Liver (tissue), 3 donors: ENCODE data around the gene CNOT10.
"Not testable (repeated sequence)": the region's sequence is repeated elsewhere in the genome, so short reads cannot be mapped to it uniquely, and the experiment has no call there.

Experiments
- EGR1 ChIP-seq, 2 donors: IDR thresholded peaks; 2 replicates each; pipeline ENCODE4 v1.6.1; 2016 to 2018; ENCODE audit warnings: antibody characterized with exemption in 2 of 2, low read depth in 2 of 2
- GABPA ChIP-seq, 2 donors: IDR thresholded peaks in 1 of 2; conservative IDR thresholded peaks in 1 of 2; 2 replicates each; pipeline ENCODE4 v1.6.1; 2016; ENCODE audit warnings: antibody characterized with exemption in 2 of 2, mild to moderate bottlenecking in 1 of 2, moderate library complexity in 1 of 2
- HNF4G ChIP-seq: IDR thresholded peaks from 2 replicates; pipeline ENCODE4 v1.6.1; 2016; ENCODE audit warnings: antibody characterized with exemption
- NR2F2 ChIP-seq: IDR thresholded peaks from 2 replicates; pipeline ENCODE4 v1.6.1; 2016; ENCODE audit warnings: antibody characterized with exemption
- RAD21 ChIP-seq, 2 donors: IDR thresholded peaks; 2 replicates each; pipeline ENCODE4 v1.6.1; 2016; ENCODE audit warnings: antibody characterized with exemption in 2 of 2, mild to moderate bottlenecking in 2 of 2
- SP1 ChIP-seq: IDR thresholded peaks from 2 replicates; pipeline ENCODE4 v1.6.1; 2018; ENCODE audit warnings: antibody characterized with exemption, mild to moderate bottlenecking
- TAF1 ChIP-seq: conservative IDR thresholded peaks from 2 replicates; pipeline ENCODE4 v1.6.1; 2016; ENCODE audit warnings: antibody characterized with exemption, mild to moderate bottlenecking
- TF ChIP-seq, protein P1 (sequence below): fragments of 150-350 bp; IDR thresholded peaks from 2 replicates; pipeline ENCODE4 v1.5.1; 2017; ENCODE audit warnings: improper control_type of control experiment, low read depth, low read length; ENCODE audit not compliant: missing input control
- TF ChIP-seq, protein P2 (sequence below): IDR thresholded peaks from 2 replicates; pipeline ENCODE4 v1.6.1; 2016; ENCODE audit warnings: antibody characterized with exemption
- TF ChIP-seq, protein P3 (sequence below): IDR thresholded peaks from 2 replicates; pipeline ENCODE4 v1.6.1; 2016; ENCODE audit warnings: antibody characterized with exemption
- donor health status: healthy.
- donor health status: healthy.

DNA sequence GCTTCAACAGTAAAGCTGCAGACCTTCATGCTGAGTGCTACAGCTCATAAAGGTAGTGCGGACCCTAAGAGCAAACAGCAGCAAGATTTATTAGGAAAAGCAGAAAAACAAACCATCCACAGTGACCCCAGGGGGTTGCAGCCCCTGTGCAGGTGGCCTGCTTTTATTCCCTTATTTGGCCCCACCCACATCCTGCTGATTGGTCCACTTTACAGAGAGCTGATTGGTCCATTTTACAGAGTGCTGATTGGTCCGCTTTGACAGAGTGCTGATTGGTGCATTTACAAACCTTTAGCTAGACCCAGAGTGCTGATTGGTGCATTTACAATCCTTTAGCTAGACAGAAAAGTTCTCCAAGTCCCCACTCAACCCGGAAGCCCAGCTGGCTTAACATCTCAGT, 11.3 kb upstream of the CNOT10 start:
- TF ChIP-seq, protein P1, sequence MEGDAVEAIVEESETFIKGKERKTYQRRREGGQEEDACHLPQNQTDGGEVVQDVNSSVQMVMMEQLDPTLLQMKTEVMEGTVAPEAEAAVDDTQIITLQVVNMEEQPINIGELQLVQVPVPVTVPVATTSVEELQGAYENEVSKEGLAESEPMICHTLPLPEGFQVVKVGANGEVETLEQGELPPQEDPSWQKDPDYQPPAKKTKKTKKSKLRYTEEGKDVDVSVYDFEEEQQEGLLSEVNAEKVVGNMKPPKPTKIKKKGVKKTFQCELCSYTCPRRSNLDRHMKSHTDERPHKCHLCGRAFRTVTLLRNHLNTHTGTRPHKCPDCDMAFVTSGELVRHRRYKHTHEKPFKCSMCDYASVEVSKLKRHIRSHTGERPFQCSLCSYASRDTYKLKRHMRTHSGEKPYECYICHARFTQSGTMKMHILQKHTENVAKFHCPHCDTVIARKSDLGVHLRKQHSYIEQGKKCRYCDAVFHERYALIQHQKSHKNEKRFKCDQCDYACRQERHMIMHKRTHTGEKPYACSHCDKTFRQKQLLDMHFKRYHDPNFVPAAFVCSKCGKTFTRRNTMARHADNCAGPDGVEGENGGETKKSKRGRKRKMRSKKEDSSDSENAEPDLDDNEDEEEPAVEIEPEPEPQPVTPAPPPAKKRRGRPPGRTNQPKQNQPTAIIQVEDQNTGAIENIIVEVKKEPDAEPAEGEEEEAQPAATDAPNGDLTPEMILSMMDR = not testable (repeated sequence)
- TF ChIP-seq, protein P2, sequence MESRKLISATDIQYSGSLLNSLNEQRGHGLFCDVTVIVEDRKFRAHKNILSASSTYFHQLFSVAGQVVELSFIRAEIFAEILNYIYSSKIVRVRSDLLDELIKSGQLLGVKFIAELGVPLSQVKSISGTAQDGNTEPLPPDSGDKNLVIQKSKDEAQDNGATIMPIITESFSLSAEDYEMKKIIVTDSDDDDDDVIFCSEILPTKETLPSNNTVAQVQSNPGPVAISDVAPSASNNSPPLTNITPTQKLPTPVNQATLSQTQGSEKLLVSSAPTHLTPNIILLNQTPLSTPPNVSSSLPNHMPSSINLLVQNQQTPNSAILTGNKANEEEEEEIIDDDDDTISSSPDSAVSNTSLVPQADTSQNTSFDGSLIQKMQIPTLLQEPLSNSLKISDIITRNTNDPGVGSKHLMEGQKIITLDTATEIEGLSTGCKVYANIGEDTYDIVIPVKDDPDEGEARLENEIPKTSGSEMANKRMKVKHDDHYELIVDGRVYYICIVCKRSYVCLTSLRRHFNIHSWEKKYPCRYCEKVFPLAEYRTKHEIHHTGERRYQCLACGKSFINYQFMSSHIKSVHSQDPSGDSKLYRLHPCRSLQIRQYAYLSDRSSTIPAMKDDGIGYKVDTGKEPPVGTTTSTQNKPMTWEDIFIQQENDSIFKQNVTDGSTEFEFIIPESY = not testable (repeated sequence)
- TF ChIP-seq NR2F2; HNF4G; SP1; RAD21 (IDR thresholded peaks at IDR 0.05); GABPA (IDR thresholded peaks at IDR 0.05 in 1 of 2, conservative IDR thresholded peaks at IDR 0.05 in 1 of 2); TAF1; EGR1 (IDR thresholded peaks at IDR 0.05; ENCODE audit: low read depth in 2 of 2): not testable (repeated sequence)
- TF ChIP-seq, protein P3, sequence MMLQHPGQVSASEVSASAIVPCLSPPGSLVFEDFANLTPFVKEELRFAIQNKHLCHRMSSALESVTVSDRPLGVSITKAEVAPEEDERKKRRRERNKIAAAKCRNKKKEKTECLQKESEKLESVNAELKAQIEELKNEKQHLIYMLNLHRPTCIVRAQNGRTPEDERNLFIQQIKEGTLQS = not testable (repeated sequence)
